Heart right ventricle (tissue), 16 donors: ENCODE data around the gene KLHL1. TPM values are rescaled to one million over a fixed set of nuclear protein-coding genes. Genes with fewer than 3 reads are reported as not detected.

Experiments used
- ATAC-seq, 8 donors: fragments of 200-7000 bp; cut with Tn5 transposase; one replicate each; pipeline ENCODE4 v1.9.1; 2020; ENCODE audit warnings: mild to moderate bottlenecking in 8 of 8, moderate library complexity in 8 of 8, moderate number of reproducible peaks in 1 of 8
- DNase-seq, 2 donors: peaks; one replicate each; pipeline ENCODE4 v3.0.0-alpha.2; 2020
- H3K27ac ChIP-seq, 10 donors: fragments of 200-600 bp; sonication (generic) in 2 of 10; one replicate each; pipeline versions ENCODE4 v1.5.0 to v1.8.0; 2020 to 2022; ENCODE audit warnings: mild to moderate bottlenecking in 3 of 10
- H3K27me3 ChIP-seq, 7 donors: fragments of 200-600 bp; one replicate each; pipeline ENCODE4 v1.8.0; 2021 to 2022; ENCODE audit warnings: mild to moderate bottlenecking in 2 of 7
- H3K36me3 ChIP-seq, 9 donors: fragments of 200-600 bp; sonication (generic) in 1 of 9; one replicate each; pipeline versions ENCODE4 v1.5.0 to v1.8.0; 2020 to 2022; ENCODE audit warnings: mild to moderate bottlenecking in 2 of 9
- H3K4me1 ChIP-seq, 9 donors: fragments of 200-600 bp; sonication (generic) in 1 of 9; one replicate each; pipeline versions ENCODE4 v1.5.0 to v1.8.0; 2020 to 2022; ENCODE audit warnings: mild to moderate bottlenecking in 4 of 9
- H3K4me3 ChIP-seq, 10 donors: fragments of 200-600 bp; sonication (generic) in 2 of 10; one replicate each; pipeline versions ENCODE4 v1.5.0 to v1.8.0; 2020 to 2022; ENCODE audit warnings: mild to moderate bottlenecking in 7 of 10, moderate library complexity in 2 of 10
- H3K9me3 ChIP-seq, 11 donors: fragments of 200-600 bp in 10 of 11; sonication (generic) in 2 of 11; one replicate each; pipeline versions ENCODE4 v1.5.0 to v1.8.0; 2013 to 2022; ENCODE audit warnings: mild to moderate bottlenecking in 2 of 11, control low read depth in 1 of 11, moderate library complexity in 1 of 11
- CTCF ChIP-seq, 9 donors: fragments of 200-600 bp; sonication (generic) in 2 of 9; IDR thresholded peaks; one replicate each; pipeline versions ENCODE4 v1.5.0 to v1.8.0; 2021 to 2022; ENCODE audit warnings: antibody characterized with exemption in 9 of 9, mild to moderate bottlenecking in 5 of 9, moderate library complexity in 1 of 9
- WGBS, 2 donors: extraction: QIAGEN DNeasy Blood & Tissue Kit; methylation state at CpG; one replicate each; pipeline ENCODE4 v1.1.7; 2013; ENCODE audit warnings: inconsistent platforms in 1 of 2; 5-methylcytosine and 5-hydroxymethylcytosine counted together
- intact Hi-C, 10 donors: fragments of 100-400 bp; cut with DNase I; formaldehyde crosslinking; loops; one replicate each; pipeline versions ENCODE4 v1.11.1 to v1.14.2; 2022
- polyA plus RNA-seq, 2 donors: library from polyadenylated mRNA; stranded (reverse); fragments of 200-250 nt; gene quantifications; one replicate each; pipeline ENCODE4 v1.2.3, GENCODE V29; 2013
- total RNA-seq, 10 donors: library from RNA; stranded (reverse); fragmentation: NEBNext Ultra II Directional in 3 of 10; extraction: Animal tissue kit (Norgen Biotek cat#: 25700) in 3 of 10; gene quantifications; one replicate each; pipeline versions ENCODE4 v1.2.1 to v1.2.4, GENCODE V29; 2021 to 2023
- donor health status: Arrhythmogenic right ventricular cardiomyopathy.
- donor health status: ischemic (EF 13 %, LVEDD 7.1; RV severe dilation, severe dysfunction).
- donor health status: healthy with polysubstance abuse.
- donor health status: DM: no; HTN: yes; CAD: no.
- donor health status: DM: no; HTN: no; CAD: no.
- donor health status: ischemic (EF 25% LVEDD 6.9; RV normal size, moderate dysfunction).
- donor health status: ischemic (EF 25% LVEDD 5.7; RV mildly dilated, moderate dysfunction).
- donor health status: healthy.
- donor health status: DM: yes; HTN: yes; CAD: no.
- donor health status: Ischemic cardiomyopathy.
- donor health status: ischemic (EF 35%, LVEDD 5.7; RV mildly dilated, moderate dysfunction).
- donor health status: nonischemic (EF 11% LVEDD 7.7; RV severe dilation, severe dysfunction).
- donor health status: DM: yes; HTN: yes; CAD: no.
- donor health status: PGD.
- donor health status: ischemic (EF 29% LVEDD 5.4; RV normal size, mild dysfunction).
- donor health status: nonischemic (EF 23%, LVEDD 6.1; RV moderate dilation, normal function).

KLHL1 gene
- total and polyA plus RNA-seq, 12 donors, result 0.06 TPM; not detected in 11

- intact Hi-C loops, result no loop called here
- DNase-seq (no peak), ATAC-seq (no peak)
- H3K4me1 ChIP-seq, result no peaks in the 10 kb centered on the region
- no peak within 1 kb of the TSS for H3K27ac ChIP-seq
- TF ChIP-seq CTCF (IDR thresholded peaks at IDR 0.05), result no peak
- no peaks in the 10 kb centered on the region for H3K36me3 ChIP-seq
- H3K4me3 ChIP-seq, result no peak within 1 kb of the TSS
- H3K27me3 ChIP-seq, result peaks cover 0 to 24% (median 12%) of the 10 kb centered on the region in 7 donors
- 2 to 3% methylated on average over 53 of the region's 53 CpGs for WGBS, 2 donors
- no peaks in the 10 kb centered on the region for H3K9me3 ChIP-seq
Measured at GRCh38 chr13:70107498-70108281, 562 bp downstream of the KLHL1 start, which contains the start of gene ATXN8OS. ATXN8OS (plus strand) TSS chr13:70107826.

DNA sequence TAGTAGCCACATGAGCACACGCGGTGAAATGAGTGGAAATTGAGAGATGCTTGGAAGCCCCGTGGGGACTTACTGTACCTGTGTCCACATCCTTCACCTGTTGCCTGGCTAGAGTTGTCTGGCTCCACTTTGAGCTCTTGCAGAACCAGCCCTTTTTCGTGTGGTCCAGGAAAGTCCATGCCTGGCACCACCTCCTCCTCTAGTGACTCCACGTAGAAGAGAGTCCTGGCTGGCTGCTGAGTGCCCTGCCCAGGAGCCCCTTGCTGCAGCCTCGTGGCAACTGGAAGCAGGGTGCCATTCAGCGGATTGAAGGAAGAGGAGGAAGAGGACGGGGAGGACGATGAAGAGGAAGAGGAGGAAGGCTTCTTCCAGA, 1.1 kb downstream of the KLHL1 start:
- Histone ChIP-seq H3K4me1 (no peaks in the 10 kb centered on the region), H3K27me3 (peaks cover 0 to 24% (median 12%) of the 10 kb centered on the region in 7 donors), H3K36me3 (no peaks in the 10 kb centered on the region), H3K27ac (no peak overlapping the region), H3K4me3 (no peak overlapping the region), H3K9me3 (no peaks in the 10 kb centered on the region)
- WGBS, 2 donors, result 29 to 36% methylated on average over 9 of the region's 9 CpGs
- no peak for TF ChIP-seq CTCF (IDR thresholded peaks at IDR 0.05)
- intact Hi-C loops, result no loop called here
- ATAC-seq (no peak), DNase-seq (no peak)

- intact Hi-C loops, result no loop called here
- no peak for TF ChIP-seq CTCF (IDR thresholded peaks at IDR 0.05)
Measured at GRCh38 chr13:70104481-70104880, 3.8 kb downstream of the KLHL1 start.

DNA sequence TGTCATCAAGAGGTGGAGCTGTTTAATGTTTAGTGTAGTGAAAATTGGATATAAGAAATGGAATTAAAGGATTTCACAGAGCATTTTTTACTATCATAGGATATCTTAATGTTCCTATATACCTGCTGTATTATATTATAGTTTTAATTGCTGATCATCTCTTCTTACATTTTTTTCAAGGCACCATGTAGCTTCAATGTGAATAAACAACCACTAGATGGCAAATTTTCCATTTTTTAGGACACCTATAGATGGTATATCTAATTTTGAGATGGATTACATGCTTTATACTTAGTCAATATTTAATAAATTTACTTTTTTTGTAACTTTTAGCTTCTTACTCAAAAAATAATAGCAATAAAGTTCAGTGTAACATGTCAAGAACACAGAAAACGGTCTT, 9.6 kb downstream of the KLHL1 start:
- Histone ChIP-seq H3K9me3 (no peaks in the 10 kb centered on the region), H3K4me1 (no peaks in the 10 kb centered on the region), H3K4me3 (no peak overlapping the region), H3K36me3 (no peaks in the 10 kb centered on the region), H3K27ac (no peak overlapping the region), H3K27me3 (no peaks in the 10 kb centered on the region)
- intact Hi-C loops, result no loop called here
- whole genome bisulfite sequencing, 2 donors, result 27 to 45% methylated on average over 1 of the region's 1 CpG
- DNase-seq (no peak), ATAC-seq (no peak)
- peak in 6 of 9 donors; percentile 17 to 45 (median 22) for TF ChIP-seq CTCF (IDR thresholded peaks at IDR 0.05)

More at GRCh38 chr13:70104481-70104880, 3.8 kb downstream of the KLHL1 start:
- ATAC-seq, result no peak
- Histone ChIP-seq H3K27ac (no peak overlapping the region), H3K36me3 (no peaks in the 10 kb centered on the region), H3K4me3 (no peak overlapping the region), H3K4me1 (no peaks in the 10 kb centered on the region), H3K9me3 (no peaks in the 10 kb centered on the region), H3K27me3 (peaks cover 0 to 24% (median 12%) of the 10 kb centered on the region in 7 donors)
- DNase-seq, result no peak
